Transverse colon (tissue), 4 donors: ENCODE results near the gene PITPNC1. TPM values are rescaled to one million over a fixed set of nuclear protein-coding genes. Genes with fewer than 3 reads are reported as not detected.

ENCODE experiments used
- DNase-seq: peaks from one replicate; pipeline ENCODE4 v3.0.0-alpha.2; 2019
- H3K27ac ChIP-seq, 4 donors: fragments of 200-600 bp; sonication (generic); 2 replicates each; pipeline ENCODE4 v1.5.1; 2016 to 2018; ENCODE audit warnings: inconsistent platforms in 4 of 4
- H3K27me3 ChIP-seq: fragments of 200-600 bp; sonication (generic); 2 replicates; pipeline ENCODE4 v1.5.1; 2017; ENCODE audit warnings: inconsistent platforms
- H3K36me3 ChIP-seq, 4 donors: fragments of 200-600 bp; sonication (generic); 2 replicates each; pipeline ENCODE4 v1.5.1; 2017 to 2019; ENCODE audit warnings: inconsistent platforms in 4 of 4
- H3K4me1 ChIP-seq, 4 donors: fragments of 200-600 bp; sonication (generic); 2 replicates each; pipeline ENCODE4 v1.5.1; 2017 to 2020; ENCODE audit warnings: inconsistent platforms in 4 of 4
- H3K4me3 ChIP-seq, 4 donors: fragments of 200-600 bp; sonication (generic); 1 replicate in 1 of 4; 2 replicates in 3 of 4; pipeline versions ENCODE4 v1.5.1 to v1.6.1; 2017 to 2019; ENCODE audit warnings: inconsistent platforms in 4 of 4
- H3K9me3 ChIP-seq, 2 donors: fragments of 200-600 bp; sonication (generic); 2 replicates each; pipeline ENCODE4 v1.5.1; 2017 to 2019; ENCODE audit warnings: inconsistent platforms in 2 of 2
- CTCF ChIP-seq, 5 experiments: fragments of 200-600 bp in 3 of 5; fragments of 450-650 bp in 2 of 5; sonication (generic) in 3 of 5; IDR thresholded peaks; 1 replicate in 2 of 5; 2 replicates in 3 of 5; pipeline ENCODE4 v1.5.1; 2016 to 2017; ENCODE audit warnings: antibody characterized with exemption in 5 of 5, inconsistent platforms in 3 of 5, mild to moderate bottlenecking in 2 of 5, moderate library complexity in 1 of 5
- EP300 ChIP-seq: sonication (generic); formaldehyde crosslinking; IDR thresholded peaks from one replicate; pipeline ENCODE4 v1.6.1; 2017; ENCODE audit warnings: antibody characterized with exemption, low read depth
- POLR2A ChIP-seq: fragments of 450-650 bp; IDR thresholded peaks from one replicate; pipeline ENCODE4 v1.6.1; 2016; ENCODE audit warnings: antibody characterized with exemption, mild to moderate bottlenecking, moderate library complexity
- POLR2AphosphoS5 ChIP-seq, 3 donors: sonication (generic); formaldehyde crosslinking; IDR thresholded peaks; one replicate each; pipeline ENCODE4 v1.6.1; 2016; ENCODE audit warnings: antibody characterized with exemption in 3 of 3
- WGBS, 2 donors: methylation state at CpG; one replicate each; pipeline ENCODE4 v1.1.5; 2018; ENCODE audit warnings: low coverage in 1 of 2; 5-methylcytosine and 5-hydroxymethylcytosine counted together
- in situ Hi-C, 4 donors: fragments of 200-750 bp; cut with MboI; loops; one replicate each; pipeline versions ENCODE4 v1.15.0 to v1.15.1; 2017; ENCODE audit warnings: low sequenced_read_pairs in 3 of 4, low pct_ligation_motif_present in 1 of 4, low pct_unique_long_range_greater_than_20kb in 1 of 4
- intact Hi-C: fragments of 100-400 bp; cut with DNase I; formaldehyde crosslinking; loops from one replicate; pipeline ENCODE4 v1.15.1; 2023; ENCODE audit warnings: low total_unique reads
- total RNA-seq, 4 donors: library from RNA; depleted of rRNA; stranded (reverse); fragments of >200 nt; gene quantifications; one replicate each; pipeline ENCODE4 v1.1.0, GENCODE V29; 2016

The PITPNC1 gene
- total RNA-seq, 4 donors from 2014 or later: 1.6 to 10.3 (median 4.0) TPM

- in situ Hi-C loops: loop anchor here in 1 of 4 donors (25.0 kb wide), 2 partner anchors 237 to 312 kb away; no protein-coding TSS in a partner anchor
- H3K4me1 ChIP-seq: peaks cover 0 to 12% (median 7%) of the 10 kb centered on the region in 4 donors
- no peaks in the 10 kb centered on the region for H3K9me3 ChIP-seq
- no peak overlapping the region for H3K4me3 ChIP-seq
- 69 to 77% methylated on average over 3 to 5 of the region's 5 CpGs for WGBS, 2 donors
- no peaks in the 10 kb centered on the region for H3K36me3 ChIP-seq
- no peak overlapping the region for H3K27ac ChIP-seq
- no peak for TF ChIP-seq CTCF (IDR thresholded peaks at IDR 0.05)
- TF ChIP-seq POLR2A: no peak
- no peak for TF ChIP-seq POLR2AphosphoS5 (IDR thresholded peaks at IDR 0.05)
- no peak for TF ChIP-seq EP300
- no peaks in the 10 kb centered on the region for H3K27me3 ChIP-seq
- intact Hi-C loops: loop anchor here (2.0 to 10.0 kb wide), 2 partner anchors 100 to 314 kb away; no protein-coding TSS in a partner anchor
- no peak for DNase-seq
These were observed 2.0 kb upstream of the PITPNC1 start for GRCh38 chr17:67375054-67375427.

GRCh38 chr17:67375716-67376115 is 1.4 kb upstream of the PITPNC1 start:
- H3K27ac ChIP-seq: no peak overlapping the region
- no peak for TF ChIP-seq CTCF (IDR thresholded peaks at IDR 0.05)
- no peak for TF ChIP-seq EP300
- TF ChIP-seq POLR2A: no peak
- no peak for TF ChIP-seq POLR2AphosphoS5 (IDR thresholded peaks at IDR 0.05)
- no peak for DNase-seq
- H3K4me3 ChIP-seq: no peak overlapping the region
- no peaks in the 10 kb centered on the region for H3K9me3 ChIP-seq
- no peaks in the 10 kb centered on the region for H3K27me3 ChIP-seq
- H3K36me3 ChIP-seq: no peaks in the 10 kb centered on the region
- in situ Hi-C loops (loop anchor here in 1 of 4 donors (25.0 kb wide), 2 partner anchors 237 to 312 kb away; no protein-coding TSS in a partner anchor), intact Hi-C loops (loop anchor here (2.0 to 10.0 kb wide), 2 partner anchors 99 to 313 kb away; no protein-coding TSS in a partner anchor)
- WGBS, 2 donors: 79 to 83% methylated on average over 1 to 6 of the region's 6 CpGs
- H3K4me1 ChIP-seq: peaks cover 0 to 12% (median 7%) of the 10 kb centered on the region in 4 donors

- WGBS, 2 donors: 48 to 52% methylated on average over 5 to 6 of the region's 6 CpGs
- H3K36me3 ChIP-seq: no peaks in the 10 kb centered on the region
- TF ChIP-seq POLR2AphosphoS5 (IDR thresholded peaks at IDR 0.05) (no peak), EP300 (no peak), CTCF (IDR thresholded peaks at IDR 0.05) (no peak), POLR2A (no peak)
- intact Hi-C loops: loop anchor here (10.0 kb wide), 1 partner anchor 98 kb away; no protein-coding TSS in a partner anchor
- H3K9me3 ChIP-seq: no peaks in the 10 kb centered on the region
- no peak for DNase-seq
- peak overlapping the region; percentile 88 to 94 (median 92) for H3K27ac ChIP-seq
- in situ Hi-C loops: loop anchor here in 1 of 4 donors (25.0 kb wide), 2 partner anchors 236 to 311 kb away; no protein-coding TSS in a partner anchor
- H3K27me3 ChIP-seq: no peaks in the 10 kb centered on the region
- peaks cover 0 to 12% (median 7%) of the 10 kb centered on the region in 4 donors for H3K4me1 ChIP-seq
- peak overlapping the region in 3 of 4 donors; percentile 67 to 72 (median 68) for H3K4me3 ChIP-seq
These were observed 705 bp upstream of the PITPNC1 start for GRCh38 chr17:67376415-67376736.

- peak overlapping the region; percentile 88 to 94 (median 92) for H3K27ac ChIP-seq
- H3K36me3 ChIP-seq: no peaks in the 10 kb centered on the region
- TF ChIP-seq EP300: no peak
- TF ChIP-seq POLR2A: no peak
- TF ChIP-seq POLR2AphosphoS5 (IDR thresholded peaks at IDR 0.05): no peak
- peak in 1 of 5 experiments; percentile 36 for TF ChIP-seq CTCF (IDR thresholded peaks at IDR 0.05)
- peak; percentile 53 for DNase-seq
- H3K4me3 ChIP-seq: peak overlapping the region; percentile 63 to 72 (median 68)
- H3K9me3 ChIP-seq: no peaks in the 10 kb centered on the region
- H3K27me3 ChIP-seq: no peaks in the 10 kb centered on the region
- H3K4me1 ChIP-seq: peaks cover 0 to 12% (median 7%) of the 10 kb centered on the region in 4 donors
- WGBS, 2 donors: 0% methylated on average over 10 to 68 of the region's 100 CpGs
- intact Hi-C loops: loop anchor here (10.0 kb wide), 1 partner anchor 97 kb away; no protein-coding TSS in a partner anchor
- in situ Hi-C loops: loop anchor here in 1 of 4 donors (25.0 kb wide), 2 partner anchors 235 to 310 kb away; no protein-coding TSS in a partner anchor
These were observed 690 bp downstream of the PITPNC1 start for GRCh38 chr17:67377488-67378453.
